PFSK-1 (cell line): ENCODE data around the gene TEX30.

Experiments
- POLR2AphosphoS5 ChIP-seq: IDR thresholded peaks from 2 replicates; pipeline ENCODE4 v1.6.1; 2012; ENCODE audit warnings: low read depth, mild to moderate bottlenecking, control low read depth, low read length, moderate library complexity
- TAF1 ChIP-seq: IDR thresholded peaks from 2 replicates; pipeline ENCODE4 v1.6.1; 2012; ENCODE audit warnings: low read length, control low read depth, borderline replicate concordance; ENCODE audit not compliant: insufficient read depth

GRCh38 chr13:102812611-102813287, 39.2 kb upstream of the TEX30 start:
- TF ChIP-seq POLR2AphosphoS5 (no peak), TAF1 (no peak)
